Smooth muscle cell (in vitro differentiated cells): Measurements from ENCODE around the gene CERS1. TPM values are rescaled to one million over a fixed set of nuclear protein-coding genes. Genes with fewer than 3 reads are reported as not detected.
A peak's percentile ranks its signal among the peaks of the same experiment; 100 is the strongest.

Experiments
- DNase-seq: peaks from one replicate; lab custom pipeline; 2025; ENCODE audit not compliant: unreplicated experiment; lab: John Stamatoyannopoulos, UW
- H2AFZ ChIP-seq: fragments of 200-600 bp; sonication (generic); 2 replicates; pipeline ENCODE4 v1.6.0; 2016; ENCODE audit warnings: antibody characterized with exemption, low read depth, mild to moderate bottlenecking
- H3F3A ChIP-seq: fragments of 200-600 bp; sonication (generic); 2 replicates; pipeline ENCODE4 v1.6.0; 2017; ENCODE audit warnings: antibody characterized with exemption, low read depth
- H3K27ac ChIP-seq: fragments of 200-600 bp; sonication (generic); 2 replicates; pipeline ENCODE4 v1.5.1; 2016; ENCODE audit warnings: low read depth, mild to moderate bottlenecking
- H3K27me3 ChIP-seq: fragments of 200-600 bp; sonication (generic); 2 replicates; pipeline ENCODE4 v1.6.1; 2016; ENCODE audit warnings: low read depth, mild to moderate bottlenecking
- H3K36me3 ChIP-seq: fragments of 200-600 bp; sonication (generic); 2 replicates; pipeline ENCODE4 v1.5.1; 2016; ENCODE audit warnings: low read depth
- H3K4me1 ChIP-seq: fragments of 200-600 bp; sonication (generic); 2 replicates; pipeline ENCODE4 v1.5.1; 2016; ENCODE audit warnings: low read depth
- H3K4me2 ChIP-seq: fragments of 200-600 bp; sonication (generic); 2 replicates; pipeline ENCODE4 v1.6.0; 2016; ENCODE audit warnings: mild to moderate bottlenecking
- H3K4me3 ChIP-seq: fragments of 200-600 bp; sonication (generic); 2 replicates; pipeline ENCODE4 v1.5.1; 2016; ENCODE audit warnings: mild to moderate bottlenecking
- H3K79me2 ChIP-seq: fragments of 200-600 bp; sonication (generic); 2 replicates; pipeline ENCODE4 v1.6.0; 2016; ENCODE audit warnings: low read depth, mild to moderate bottlenecking
- H3K9ac ChIP-seq: fragments of 200-600 bp; sonication (generic); 2 replicates; pipeline ENCODE4 v1.6.0; 2016; ENCODE audit warnings: low read depth
- H3K9me3 ChIP-seq: fragments of 200-600 bp; sonication (generic); replicated peaks from 2 replicates; pipeline ENCODE4 v1.5.1; 2016; ENCODE audit warnings: low read depth
- H4K20me1 ChIP-seq: fragments of 200-600 bp; sonication (generic); 2 replicates; pipeline ENCODE4 v1.6.0; 2016; ENCODE audit warnings: low read depth
- CTCF ChIP-seq: fragments of 200-600 bp; sonication (generic); IDR thresholded peaks from 2 replicates; pipeline ENCODE4 v1.5.1; 2017; ENCODE audit warnings: borderline replicate concordance, mild to moderate bottlenecking, antibody characterized with exemption; ENCODE audit not compliant: insufficient read depth, poor library complexity, severe bottlenecking
- WGBS: methylation state at CpG from one replicate; pipeline ENCODE4 v1.1.7; 2016; ENCODE audit warnings: low lambda C conversion rate; 5-methylcytosine and 5-hydroxymethylcytosine counted together
- polyA plus RNA-seq: library from polyadenylated mRNA; unstranded; fragments of >200 nt; fragmentation: Nextera tagmentation; extraction: Ambion mirVana; gene quantifications from 2 replicates; pipeline ENCODE4 v1.2.1, GENCODE V29; 2016
- total RNA-seq: library from RNA; depleted of rRNA; stranded (reverse); fragments of >200 nt; gene quantifications from 2 replicates; pipeline ENCODE4 v1.2.3, GENCODE V29; 2014

The CERS1 gene
- total and polyA plus RNA-seq, 2 experiments from 2014 or later = 2.4 to 4.2 TPM

- Histone ChIP-seq H4K20me1 (peaks cover 88% of the 10 kb centered on the region), H3K79me2 (peaks cover 37% of the 10 kb centered on the region)
- 84% methylated on average over 10 of the region's 12 CpGs for WGBS
Measured at GRCh38 chr19:18852648-18853047, 43.3 kb downstream of the CERS1 start.

GRCh38 chr19:18851673-18852325, 44.2 kb downstream of the CERS1 start:
- H3K9me3 ChIP-seq = no peaks in the 10 kb centered on the region
- H3K27ac ChIP-seq = no peak overlapping the region
- no peaks in the 10 kb centered on the region for H3K4me1 ChIP-seq
- no peak for TF ChIP-seq CTCF
- no peaks in the 10 kb centered on the region for H3K36me3 ChIP-seq
- no peak overlapping the region for H3K4me3 ChIP-seq
- H3F3A ChIP-seq = peaks cover 18% of the 10 kb centered on the region
- no peak overlapping the region for H3K9ac ChIP-seq
- peaks cover 90% of the 10 kb centered on the region for H4K20me1 ChIP-seq
- no peaks in the 10 kb centered on the region for H3K27me3 ChIP-seq
- whole genome bisulfite sequencing = 99% methylated on average over 31 of the region's 31 CpGs
- H3K4me2 ChIP-seq = no peak overlapping the region
- no peak overlapping the region for H2AFZ ChIP-seq
- no peak for DNase-seq
- peaks cover 43% of the 10 kb centered on the region for H3K79me2 ChIP-seq

More at GRCh38 chr19:18852648-18853047, 43.3 kb downstream of the CERS1 start:
- no peak for TF ChIP-seq CTCF
- Histone ChIP-seq H3K4me3 (no peak overlapping the region), H3K27me3 (no peaks in the 10 kb centered on the region), H3K9me3 (no peaks in the 10 kb centered on the region), H3K4me1 (no peaks in the 10 kb centered on the region), H3K4me2 (no peak overlapping the region), H3K27ac (no peak overlapping the region), H3K36me3 (no peaks in the 10 kb centered on the region), H3F3A (peaks cover 18% of the 10 kb centered on the region), H3K9ac (no peak overlapping the region), H2AFZ (no peak overlapping the region)
- DNase-seq = no peak

- no peak for DNase-seq
- H2AFZ ChIP-seq = no peak overlapping the region
- 89% methylated on average over 26 of the region's 27 CpGs for WGBS
- H3K9ac ChIP-seq = no peak overlapping the region
- H3K4me2 ChIP-seq = no peak overlapping the region
- peaks cover 18% of the 10 kb centered on the region for H3F3A ChIP-seq
- H3K4me1 ChIP-seq = no peaks in the 10 kb centered on the region
- H3K4me3 ChIP-seq = no peak overlapping the region
- peaks cover 90% of the 10 kb centered on the region for H4K20me1 ChIP-seq
- H3K9me3 ChIP-seq = no peaks in the 10 kb centered on the region
- H3K36me3 ChIP-seq = no peaks in the 10 kb centered on the region
- H3K27me3 ChIP-seq = no peaks in the 10 kb centered on the region
- no peak for TF ChIP-seq CTCF
- H3K27ac ChIP-seq = peak overlapping the region; percentile 59
- peaks cover 53% of the 10 kb centered on the region for H3K79me2 ChIP-seq
Measured at GRCh38 chr19:18850471-18851375, 45.2 kb downstream of the CERS1 start.
